Measurements from ENCODE around the gene FAM114A1.

- TF ChIP-seq CTCF (IDR thresholded peaks at IDR 0.05) = no peak
- TF ChIP-seq POLR2AphosphoS5 (IDR thresholded peaks at IDR 0.05) = no peak
These were observed 63.5 kb downstream of the FAM114A1 start for GRCh38 chr4:38931125-38931524.
